WTC11 (cell line): ENCODE measurements around the gene BRICD5. TPM values are rescaled to one million over a fixed set of nuclear protein-coding genes. Genes with fewer than 3 reads are reported as not detected.

Source experiments
- ATAC-seq: fragments of 200-7000 bp; cut with Tn5 transposase; 2 replicates; pipeline ENCODE4 v1.10.0; 2021; ENCODE audit warnings: mild to moderate bottlenecking, moderate library complexity
- CTCF ChIA-PET: fragments of 300-600 bp; sonication (Branson Sonifier 250); formaldehyde crosslinking; loops from one replicate; lab custom pipeline; 2021; ENCODE audit warnings: antibody characterized with exemption; lab: Charles Lee
- POLR2A ChIA-PET: fragments of 350-600 bp; sonication (Branson Sonifier 250); formaldehyde crosslinking; loops from one replicate; lab custom pipeline; 2021; ENCODE audit warnings: antibody characterized with exemption; lab: Charles Lee
- DNase-seq: peaks from one replicate; pipeline ENCODE4 v3.0.0; 2021; ENCODE audit warnings: low spot score
- H3K27ac Mint-ChIP-seq: 2 replicates; pipeline ENCODE4 v1.8.0; 2021; ENCODE audit warnings: mixed read lengths
- H3K27me3 Mint-ChIP-seq: 2 replicates; pipeline ENCODE4 v1.8.0; 2021; ENCODE audit warnings: low read depth, mild to moderate bottlenecking, moderate library complexity, mixed read lengths
- H3K36me3 Mint-ChIP-seq: 2 replicates; pipeline ENCODE4 v1.8.0; 2021; ENCODE audit warnings: mixed read lengths
- H3K4me1 Mint-ChIP-seq: 2 replicates; pipeline ENCODE4 v1.8.0; 2022; ENCODE audit warnings: mixed read lengths
- H3K4me3 Mint-ChIP-seq: 2 replicates; pipeline ENCODE4 v1.8.0; 2021; ENCODE audit warnings: mild to moderate bottlenecking, moderate library complexity, mixed read lengths
- H3K9me3 Mint-ChIP-seq: 2 replicates; pipeline ENCODE4 v1.8.0; 2021; ENCODE audit warnings: mixed read lengths
- CREM ChIP-seq: sonication (generic); formaldehyde crosslinking; IDR thresholded peaks from 2 replicates; pipeline ENCODE4 v1.8.1; 2022; ENCODE audit warnings: mild to moderate bottlenecking, missing genetic modification reagents, moderate library complexity
- ELF4 ChIP-seq: sonication (generic); formaldehyde crosslinking; IDR thresholded peaks from 2 replicates; pipeline ENCODE4 v1.8.1; 2022; ENCODE audit warnings: low read depth, mild to moderate bottlenecking, moderate library complexity, missing genetic modification reagents
- EMX1 ChIP-seq: fragments of 250-450 bp; sonication (Bioruptor Pico); IDR thresholded peaks from 2 replicates; pipeline ENCODE4 v1.8.0; 2021; ENCODE audit warnings: mild to moderate bottlenecking
- FOXP1 ChIP-seq: sonication (generic); formaldehyde crosslinking; IDR thresholded peaks from 2 replicates; pipeline ENCODE4 v1.8.0; 2022; ENCODE audit warnings: missing genetic modification reagents, mild to moderate bottlenecking, moderate library complexity, borderline replicate concordance
- JUN ChIP-seq: sonication (generic); formaldehyde crosslinking; IDR thresholded peaks from 2 replicates; pipeline ENCODE4 v1.8.0; 2023; ENCODE audit warnings: mild to moderate bottlenecking, missing genetic modification reagents
- MAX ChIP-seq: sonication (generic); formaldehyde crosslinking; IDR thresholded peaks from 2 replicates; pipeline ENCODE4 v1.8.0; 2022; ENCODE audit warnings: mild to moderate bottlenecking, missing genetic modification reagents
- NFATC4 ChIP-seq: fragments of 250-450 bp; sonication (Bioruptor Pico); IDR thresholded peaks from 2 replicates; pipeline ENCODE4 v1.9.0; 2021; ENCODE audit warnings: mild to moderate bottlenecking
- PREB ChIP-seq: sonication (generic); formaldehyde crosslinking; IDR thresholded peaks from 2 replicates; pipeline ENCODE4 v1.8.1; 2022; ENCODE audit warnings: mild to moderate bottlenecking, missing genetic modification reagents, moderate library complexity, borderline replicate concordance
- SP1 ChIP-seq: sonication (generic); formaldehyde crosslinking; conservative IDR thresholded peaks from 2 replicates; pipeline ENCODE4 v1.8.1; 2022; ENCODE audit warnings: missing genetic modification reagents
- STAT6 ChIP-seq: sonication (generic); formaldehyde crosslinking; conservative IDR thresholded peaks from 2 replicates; pipeline ENCODE4 v1.8.1; 2023; ENCODE audit warnings: mild to moderate bottlenecking, low read depth, missing genetic modification reagents, moderate library complexity
- TEAD1 ChIP-seq: sonication (generic); formaldehyde crosslinking; IDR thresholded peaks from 2 replicates; pipeline ENCODE4 v1.8.0; 2022; ENCODE audit warnings: mild to moderate bottlenecking, missing genetic modification reagents
- TP53 ChIP-seq: sonication (generic); formaldehyde crosslinking; IDR thresholded peaks from 2 replicates; pipeline ENCODE4 v1.8.1; 2023; ENCODE audit warnings: mild to moderate bottlenecking, missing genetic modification reagents
- ZBTB21 ChIP-seq: sonication (generic); formaldehyde crosslinking; IDR thresholded peaks from 2 replicates; pipeline ENCODE4 v1.8.1; 2023; ENCODE audit warnings: mild to moderate bottlenecking, missing genetic modification reagents, borderline replicate concordance
- ZNF219 ChIP-seq: sonication (generic); formaldehyde crosslinking; IDR thresholded peaks from 2 replicates; pipeline ENCODE4 v1.8.0; 2023; ENCODE audit warnings: missing genetic modification reagents, mild to moderate bottlenecking, borderline replicate concordance
- ZNF317 ChIP-seq: sonication (generic); formaldehyde crosslinking; IDR thresholded peaks from 2 replicates; pipeline ENCODE4 v1.8.1; 2023; ENCODE audit warnings: low read depth, mild to moderate bottlenecking, moderate library complexity, missing genetic modification reagents, borderline replicate concordance
- ZNF532 ChIP-seq: fragments of 250-450 bp; sonication (Bioruptor Pico); IDR thresholded peaks from 2 replicates; pipeline ENCODE4 v1.9.0; 2021; ENCODE audit warnings: mild to moderate bottlenecking, borderline replicate concordance
- total RNA-seq: library from RNA; stranded (reverse); gene quantifications from 3 replicates; pipeline ENCODE4 v1.2.3, GENCODE V29; 2021
- TF ChIP-seq, protein P1 (sequence below): sonication (generic); formaldehyde crosslinking; IDR thresholded peaks from 2 replicates; pipeline ENCODE4 v1.8.1; 2023; ENCODE audit warnings: mild to moderate bottlenecking, moderate library complexity, missing genetic modification reagents
- TF ChIP-seq, protein P2 (sequence below): sonication (generic); formaldehyde crosslinking; IDR thresholded peaks from 2 replicates; pipeline ENCODE4 v1.8.0; 2022; ENCODE audit warnings: mild to moderate bottlenecking, missing genetic modification reagents
- TF ChIP-seq, protein P3 (sequence below): sonication (generic); formaldehyde crosslinking; IDR thresholded peaks from 2 replicates; pipeline ENCODE4 v1.8.1; 2023; ENCODE audit warnings: mild to moderate bottlenecking, missing genetic modification reagents, moderate library complexity

Gene BRICD5
- total RNA-seq, 1 experiment from 2014 or later: 13.6 TPM

- peaks cover 19% of the 10 kb centered on the region for H3K36me3 Mint-ChIP-seq
- H3K27me3 Mint-ChIP-seq: no peaks in the 10 kb centered on the region
- no peaks in the 10 kb centered on the region for H3K9me3 Mint-ChIP-seq
- DNase-seq (no peak), ATAC-seq (no peak)
- TF ChIP-seq FOXP1 (CRISPR knock-in tag): no peak
- H3K27ac Mint-ChIP-seq: no peak overlapping the region
- H3K4me3 Mint-ChIP-seq: no peak overlapping the region
- ChIA-PET CTCF (no interaction called here), POLR2A (no interaction called here)
- no peaks in the 10 kb centered on the region for H3K4me1 Mint-ChIP-seq
Observed at GRCh38 chr16:2173916-2174315, 36.7 kb downstream of the BRICD5 start.

DNA sequence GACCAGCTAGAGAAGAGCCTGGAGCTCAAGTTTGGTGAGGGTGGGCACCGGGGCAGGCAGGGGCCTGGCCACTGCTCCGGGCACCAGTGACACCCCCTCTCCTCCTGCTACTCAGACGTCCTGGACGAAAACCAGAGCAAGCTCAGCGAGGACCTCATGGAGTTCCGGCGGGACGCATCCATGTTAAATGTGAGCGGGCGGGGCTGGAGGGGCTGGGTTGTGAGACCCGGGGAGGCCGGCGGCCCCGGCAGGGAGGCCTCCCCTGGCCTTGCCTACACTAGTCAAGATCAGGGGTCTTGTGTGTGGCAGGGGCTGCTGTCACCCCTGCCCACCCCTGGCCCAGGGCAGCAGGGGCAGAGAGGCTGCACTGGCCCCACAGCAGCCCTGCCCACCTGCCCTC is 37.3 kb downstream of the BRICD5 start:
- CTCF ChIA-PET: interaction anchor here (1.0 kb wide), 1 partner anchor 169 kb away, joined by 4 read pairs; no protein-coding TSS in a partner anchor
- Mint-ChIP-seq H3K4me1 (no peaks in the 10 kb centered on the region), H3K4me3 (no peak overlapping the region), H3K27ac (0 out of 2 replicates have a peak overlapping the region, but pooled peaks have one; percentile 60), H3K36me3 (peaks cover 19% of the 10 kb centered on the region), H3K27me3 (no peaks in the 10 kb centered on the region), H3K9me3 (no peaks in the 10 kb centered on the region)
- ATAC-seq (no peak), DNase-seq (no peak)
- POLR2A ChIA-PET: no interaction called here
- TF ChIP-seq ZBTB21 (CRISPR knock-in tag): no peak
- TF ChIP-seq, protein P1, sequence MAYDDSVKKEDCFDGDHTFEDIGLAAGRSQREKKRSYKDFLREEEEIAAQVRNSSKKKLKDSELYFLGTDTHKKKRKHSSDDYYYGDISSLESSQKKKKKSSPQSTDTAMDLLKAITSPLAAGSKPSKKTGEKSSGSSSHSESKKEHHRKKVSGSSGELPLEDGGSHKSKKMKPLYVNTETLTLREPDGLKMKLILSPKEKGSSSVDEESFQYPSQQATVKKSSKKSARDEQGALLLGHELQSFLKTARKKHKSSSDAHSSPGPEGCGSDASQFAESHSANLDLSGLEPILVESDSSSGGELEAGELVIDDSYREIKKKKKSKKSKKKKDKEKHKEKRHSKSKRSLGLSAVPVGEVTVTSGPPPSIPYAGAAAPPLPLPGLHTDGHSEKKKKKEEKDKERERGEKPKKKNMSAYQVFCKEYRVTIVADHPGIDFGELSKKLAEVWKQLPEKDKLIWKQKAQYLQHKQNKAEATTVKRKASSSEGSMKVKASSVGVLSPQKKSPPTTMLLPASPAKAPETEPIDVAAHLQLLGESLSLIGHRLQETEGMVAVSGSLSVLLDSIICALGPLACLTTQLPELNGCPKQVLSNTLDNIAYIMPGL (CRISPR knock-in tag): no peak
- TF ChIP-seq MAX (CRISPR knock-in tag): no peak
- TF ChIP-seq SP1 (CRISPR knock-in tag): no peak
- TF ChIP-seq EMX1 (CRISPR knock-in tag): no peak
- no peak for TF ChIP-seq ZNF219 (CRISPR knock-in tag)
- TF ChIP-seq TP53: no peak
- TF ChIP-seq, protein P2, sequence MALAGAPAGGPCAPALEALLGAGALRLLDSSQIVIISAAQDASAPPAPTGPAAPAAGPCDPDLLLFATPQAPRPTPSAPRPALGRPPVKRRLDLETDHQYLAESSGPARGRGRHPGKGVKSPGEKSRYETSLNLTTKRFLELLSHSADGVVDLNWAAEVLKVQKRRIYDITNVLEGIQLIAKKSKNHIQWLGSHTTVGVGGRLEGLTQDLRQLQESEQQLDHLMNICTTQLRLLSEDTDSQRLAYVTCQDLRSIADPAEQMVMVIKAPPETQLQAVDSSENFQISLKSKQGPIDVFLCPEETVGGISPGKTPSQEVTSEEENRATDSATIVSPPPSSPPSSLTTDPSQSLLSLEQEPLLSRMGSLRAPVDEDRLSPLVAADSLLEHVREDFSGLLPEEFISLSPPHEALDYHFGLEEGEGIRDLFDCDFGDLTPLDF (CRISPR knock-in tag): no peak
- no peak for TF ChIP-seq JUN
- no peak for TF ChIP-seq PREB (CRISPR knock-in tag)
- TF ChIP-seq ZNF317 (CRISPR knock-in tag): no peak

GRCh38 chr16:2172688-2173335 is 37.9 kb downstream of the BRICD5 start:
- peaks cover 24% of the 10 kb centered on the region for H3K36me3 Mint-ChIP-seq
- H3K9me3 Mint-ChIP-seq: no peaks in the 10 kb centered on the region
- H3K4me3 Mint-ChIP-seq: no peak overlapping the region
- no peaks in the 10 kb centered on the region for H3K27me3 Mint-ChIP-seq
- 0 out of 2 replicates have a peak overlapping the region, but pooled peaks have one; percentile 60 for H3K27ac Mint-ChIP-seq
- ATAC-seq: no peak
- POLR2A ChIA-PET: interaction anchor here (0.6 kb wide), 2 partner anchors 87 to 122 kb away, joined by 3 to 4 read pairs; no protein-coding TSS in a partner anchor
- no peak for DNase-seq
- CTCF ChIA-PET: interaction anchor here (0.6 to 1.0 kb wide), 2 partner anchors 104 to 169 kb away, joined by 3 to 4 read pairs; no protein-coding TSS in a partner anchor
- no peaks in the 10 kb centered on the region for H3K4me1 Mint-ChIP-seq
- TF ChIP-seq ZNF317 (CRISPR knock-in tag): no peak
- no peak for TF ChIP-seq ELF4 (CRISPR knock-in tag)
- no peak for TF ChIP-seq CREM (CRISPR knock-in tag)
- TF ChIP-seq, protein P3, sequence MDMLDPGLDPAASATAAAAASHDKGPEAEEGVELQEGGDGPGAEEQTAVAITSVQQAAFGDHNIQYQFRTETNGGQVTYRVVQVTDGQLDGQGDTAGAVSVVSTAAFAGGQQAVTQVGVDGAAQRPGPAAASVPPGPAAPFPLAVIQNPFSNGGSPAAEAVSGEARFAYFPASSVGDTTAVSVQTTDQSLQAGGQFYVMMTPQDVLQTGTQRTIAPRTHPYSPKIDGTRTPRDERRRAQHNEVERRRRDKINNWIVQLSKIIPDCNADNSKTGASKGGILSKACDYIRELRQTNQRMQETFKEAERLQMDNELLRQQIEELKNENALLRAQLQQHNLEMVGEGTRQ: no peak
- no peak for TF ChIP-seq TEAD1 (CRISPR knock-in tag)
- TF ChIP-seq ZNF532 (CRISPR knock-in tag): no peak
- TF ChIP-seq STAT6: no peak
- TF ChIP-seq NFATC4 (CRISPR knock-in tag): no peak
